ENCODE data around the gene FOXD4. TPM values are rescaled to one million over a fixed set of nuclear protein-coding genes. Genes with fewer than 3 reads are reported as not detected.
"Not testable (repeated sequence)": the region's sequence is repeated elsewhere in the genome, so short reads cannot be mapped to it uniquely, and the experiment has no call there.

The FOXD4 gene
- total RNA-seq, 1 donor from 2014 or later = 0.76 TPM

- H3K27ac Mint-ChIP-seq (ENCODE audit: unreplicated experiment); H3K9me3 Mint-ChIP-seq (ENCODE audit: unreplicated experiment); H3K4me3 Mint-ChIP-seq (ENCODE audit: unreplicated experiment); DNase-seq; H3K36me3 Mint-ChIP-seq (ENCODE audit: unreplicated experiment); H3K4me1 Mint-ChIP-seq (ENCODE audit: low read depth, unreplicated experiment): not testable (repeated sequence)
- H3K27me3 Mint-ChIP-seq (ENCODE audit: unreplicated experiment) = peaks cover 13% of the 10 kb centered on the region
Observed at GRCh38 chr9:110672-111071, 7.5 kb downstream of the FOXD4 start.

- H3K9me3 Mint-ChIP-seq (ENCODE audit: unreplicated experiment); H3K4me1 Mint-ChIP-seq (ENCODE audit: low read depth, unreplicated experiment); H3K27me3 Mint-ChIP-seq (ENCODE audit: unreplicated experiment); H3K27ac Mint-ChIP-seq (ENCODE audit: unreplicated experiment); DNase-seq; H3K4me3 Mint-ChIP-seq (ENCODE audit: unreplicated experiment); H3K36me3 Mint-ChIP-seq (ENCODE audit: unreplicated experiment): not testable (repeated sequence)
Observed at GRCh38 chr9:109540-109939, 8.7 kb downstream of the FOXD4 start.

GRCh38 chr9:108742-109495 is 9.3 kb downstream of the FOXD4 start:
- H3K4me3 Mint-ChIP-seq (ENCODE audit: unreplicated experiment); DNase-seq; H3K27me3 Mint-ChIP-seq (ENCODE audit: unreplicated experiment); H3K36me3 Mint-ChIP-seq (ENCODE audit: unreplicated experiment); H3K27ac Mint-ChIP-seq (ENCODE audit: unreplicated experiment); H3K9me3 Mint-ChIP-seq (ENCODE audit: unreplicated experiment); H3K4me1 Mint-ChIP-seq (ENCODE audit: low read depth, unreplicated experiment): not testable (repeated sequence)

- DNase-seq; H3K4me3 Mint-ChIP-seq (ENCODE audit: unreplicated experiment); H3K36me3 Mint-ChIP-seq (ENCODE audit: unreplicated experiment); H3K27me3 Mint-ChIP-seq (ENCODE audit: unreplicated experiment); H3K4me1 Mint-ChIP-seq (ENCODE audit: low read depth, unreplicated experiment); H3K9me3 Mint-ChIP-seq (ENCODE audit: unreplicated experiment); H3K27ac Mint-ChIP-seq (ENCODE audit: unreplicated experiment): not testable (repeated sequence)
Observed at GRCh38 chr9:105991-106390, 12.2 kb downstream of the FOXD4 start.

GRCh38 chr9:100430-100829 is 17.8 kb downstream of the FOXD4 start:
- not testable (repeated sequence) for H3K36me3 Mint-ChIP-seq (ENCODE audit: unreplicated experiment); H3K27ac Mint-ChIP-seq (ENCODE audit: unreplicated experiment); H3K9me3 Mint-ChIP-seq (ENCODE audit: unreplicated experiment); DNase-seq; H3K4me3 Mint-ChIP-seq (ENCODE audit: unreplicated experiment); H3K4me1 Mint-ChIP-seq (ENCODE audit: low read depth, unreplicated experiment); H3K27me3 Mint-ChIP-seq (ENCODE audit: unreplicated experiment)

GRCh38 chr9:99867-100266 is 18.4 kb downstream of the FOXD4 start:
- not testable (repeated sequence) for H3K4me1 Mint-ChIP-seq (ENCODE audit: low read depth, unreplicated experiment); H3K9me3 Mint-ChIP-seq (ENCODE audit: unreplicated experiment); H3K36me3 Mint-ChIP-seq (ENCODE audit: unreplicated experiment); H3K27me3 Mint-ChIP-seq (ENCODE audit: unreplicated experiment); DNase-seq; H3K4me3 Mint-ChIP-seq (ENCODE audit: unreplicated experiment); H3K27ac Mint-ChIP-seq (ENCODE audit: unreplicated experiment)

- not testable (repeated sequence) for H3K36me3 Mint-ChIP-seq (ENCODE audit: unreplicated experiment); H3K4me3 Mint-ChIP-seq (ENCODE audit: unreplicated experiment); H3K27me3 Mint-ChIP-seq (ENCODE audit: unreplicated experiment); DNase-seq; H3K27ac Mint-ChIP-seq (ENCODE audit: unreplicated experiment); H3K4me1 Mint-ChIP-seq (ENCODE audit: low read depth, unreplicated experiment); H3K9me3 Mint-ChIP-seq (ENCODE audit: unreplicated experiment)
Observed at GRCh38 chr9:98775-99174, 19.4 kb downstream of the FOXD4 start.

GRCh38 chr9:94992-95391 is 23.2 kb downstream of the FOXD4 start:
- not testable (repeated sequence) for H3K27me3 Mint-ChIP-seq (ENCODE audit: unreplicated experiment); H3K9me3 Mint-ChIP-seq (ENCODE audit: unreplicated experiment); DNase-seq; H3K27ac Mint-ChIP-seq (ENCODE audit: unreplicated experiment); H3K4me1 Mint-ChIP-seq (ENCODE audit: low read depth, unreplicated experiment); H3K4me3 Mint-ChIP-seq (ENCODE audit: unreplicated experiment); H3K36me3 Mint-ChIP-seq (ENCODE audit: unreplicated experiment)

GRCh38 chr9:94323-94722 is 23.9 kb downstream of the FOXD4 start:
- H3K27me3 Mint-ChIP-seq (ENCODE audit: unreplicated experiment); H3K9me3 Mint-ChIP-seq (ENCODE audit: unreplicated experiment); H3K4me3 Mint-ChIP-seq (ENCODE audit: unreplicated experiment); H3K36me3 Mint-ChIP-seq (ENCODE audit: unreplicated experiment); DNase-seq; H3K4me1 Mint-ChIP-seq (ENCODE audit: low read depth, unreplicated experiment); H3K27ac Mint-ChIP-seq (ENCODE audit: unreplicated experiment): not testable (repeated sequence)

- not testable (repeated sequence) for DNase-seq; H3K27me3 Mint-ChIP-seq (ENCODE audit: unreplicated experiment); H3K4me3 Mint-ChIP-seq (ENCODE audit: unreplicated experiment); H3K9me3 Mint-ChIP-seq (ENCODE audit: unreplicated experiment); H3K27ac Mint-ChIP-seq (ENCODE audit: unreplicated experiment); H3K4me1 Mint-ChIP-seq (ENCODE audit: low read depth, unreplicated experiment); H3K36me3 Mint-ChIP-seq (ENCODE audit: unreplicated experiment)
Observed at GRCh38 chr9:93909-94308, 24.3 kb downstream of the FOXD4 start.

GRCh38 chr9:90851-91250 is 27.4 kb downstream of the FOXD4 start:
- H3K4me3 Mint-ChIP-seq (ENCODE audit: unreplicated experiment); DNase-seq; H3K36me3 Mint-ChIP-seq (ENCODE audit: unreplicated experiment); H3K9me3 Mint-ChIP-seq (ENCODE audit: unreplicated experiment); H3K27ac Mint-ChIP-seq (ENCODE audit: unreplicated experiment); H3K27me3 Mint-ChIP-seq (ENCODE audit: unreplicated experiment); H3K4me1 Mint-ChIP-seq (ENCODE audit: low read depth, unreplicated experiment): not testable (repeated sequence)

GRCh38 chr9:88396-89037 is 29.7 kb downstream of the FOXD4 start:
- not testable (repeated sequence) for DNase-seq; H3K4me1 Mint-ChIP-seq (ENCODE audit: low read depth, unreplicated experiment); H3K36me3 Mint-ChIP-seq (ENCODE audit: unreplicated experiment); H3K27me3 Mint-ChIP-seq (ENCODE audit: unreplicated experiment); H3K27ac Mint-ChIP-seq (ENCODE audit: unreplicated experiment); H3K9me3 Mint-ChIP-seq (ENCODE audit: unreplicated experiment)
- peak overlapping the region; percentile 64 for H3K4me3 Mint-ChIP-seq (ENCODE audit: unreplicated experiment)
